Keratinocyte (primary cell): ENCODE data around the gene ATG9A. TPM values are rescaled to one million over a fixed set of nuclear protein-coding genes. Genes with fewer than 3 reads are reported as not detected.

ENCODE experiments used
- DNase-seq: peaks from one replicate; pipeline ENCODE4 v3.0.0-alpha.2; 2011; ENCODE audit warnings: low read depth, missing footprints, low spot score
- FAIRE-seq: peaks from 2 replicates; lab custom pipeline; 2011; peaks lifted over from hg19 to GRCh38; lab: Jason Lieb, UNC
- H2AFZ ChIP-seq: 2 replicates; pipeline ENCODE4 v1.6.0; 2012; ENCODE audit warnings: low read length, control low read depth, inconsistent platforms; ENCODE audit not compliant: control insufficient read depth
- H3K27ac ChIP-seq: 2 replicates; pipeline ENCODE4 v1.5.1; 2011; ENCODE audit warnings: low read length; ENCODE audit not compliant: control insufficient read depth, insufficient read depth
- H3K27me3 ChIP-seq: 3 replicates; pipeline ENCODE4 v1.6.0; 2011; ENCODE audit warnings: low read length; ENCODE audit not compliant: control insufficient read depth, insufficient read depth; ENCODE audit errors: extremely low read depth
- H3K36me3 ChIP-seq, 2 experiments: 2 replicates in 1 of 2; 3 replicates in 1 of 2; pipeline ENCODE4 v1.5.1; 2011; ENCODE audit warnings: low read length in 2 of 2, mild to moderate bottlenecking in 1 of 2; ENCODE audit not compliant: control insufficient read depth in 2 of 2, insufficient read depth in 2 of 2; ENCODE audit errors: extremely low read depth in 1 of 2
- H3K4me1 ChIP-seq: 3 replicates; pipeline ENCODE4 v1.5.1; 2011; ENCODE audit warnings: low read length; ENCODE audit not compliant: control insufficient read depth, insufficient read depth; ENCODE audit errors: extremely low read depth
- H3K4me2 ChIP-seq: 3 replicates; pipeline ENCODE4 v1.6.0; 2011; ENCODE audit warnings: low read depth, low read length; ENCODE audit not compliant: control insufficient read depth, insufficient read depth; ENCODE audit errors: extremely low read depth
- H3K4me3 ChIP-seq, 3 experiments: fragments of 200-600 bp in 1 of 3; sonication (generic) in 1 of 3; 2 replicates in 2 of 3; 3 replicates in 1 of 3; pipeline ENCODE4 v1.5.1; 2011 to 2016; ENCODE audit warnings: low read length in 3 of 3, mild to moderate bottlenecking in 3 of 3, control low read depth in 2 of 3, inconsistent platforms in 1 of 3, low read depth in 1 of 3, mixed read lengths in 1 of 3, mixed run types in 1 of 3, moderate library complexity in 1 of 3; ENCODE audit not compliant: control insufficient read depth in 2 of 3, insufficient read depth in 2 of 3; ENCODE audit errors: extremely low read depth in 1 of 3
- H3K79me2 ChIP-seq: 2 replicates; pipeline ENCODE4 v1.6.0; 2012; ENCODE audit warnings: low read length; ENCODE audit not compliant: control insufficient read depth, insufficient read depth
- H3K9ac ChIP-seq: 3 replicates; pipeline ENCODE4 v1.6.0; 2011; ENCODE audit warnings: low read length; ENCODE audit not compliant: control insufficient read depth, insufficient read depth; ENCODE audit errors: extremely low read depth
- H3K9me1 ChIP-seq: 3 replicates; pipeline ENCODE4 v1.6.0; 2011; ENCODE audit warnings: low read length; ENCODE audit not compliant: control insufficient read depth, insufficient read depth; ENCODE audit errors: extremely low read depth
- H3K9me3 ChIP-seq: 2 replicates; pipeline ENCODE4 v1.5.1; 2012; ENCODE audit warnings: low read depth, low read length; ENCODE audit not compliant: control insufficient read depth
- H4K20me1 ChIP-seq: 3 replicates; pipeline ENCODE4 v1.6.0; 2011; ENCODE audit warnings: low read length; ENCODE audit not compliant: control insufficient read depth, insufficient read depth; ENCODE audit errors: extremely low read depth
- CTCF ChIP-seq, 3 experiments: IDR thresholded peaks in 1 of 3; conservative IDR thresholded peaks in 1 of 3; optimal IDR thresholded peaks in 1 of 3; 2 replicates in 2 of 3; 3 replicates in 1 of 3; pipeline versions ENCODE3 to v1.5.1; 2011; ENCODE audit warnings: low read length in 3 of 3, mild to moderate bottlenecking in 3 of 3, moderate library complexity in 2 of 3, control low read depth in 1 of 3, inconsistent platforms in 1 of 3; ENCODE audit not compliant: insufficient read depth in 2 of 3; ENCODE audit errors: extremely low read depth in 1 of 3
- EZH2 ChIP-seq: IDR thresholded peaks from one replicate; pipeline ENCODE4 v1.6.1; 2012; ENCODE audit warnings: inconsistent platforms, mild to moderate bottlenecking, low read length, moderate library complexity
- dilution Hi-C: fragments of 300-500 bp; cut with MboI; formaldehyde crosslinking; loops from one replicate; pipeline ENCODE4 v1.7.0; 2020; ENCODE audit warnings: low sequenced_read_pairs; ENCODE audit not compliant: extremely low pct_ligation_motif_present
- polyA plus RNA-seq, 5 experiments: library from polyadenylated mRNA; depleted of rRNA in 3 of 5; stranded (reverse) in 3 of 5; stranded (forward) in 1 of 5; unstranded in 1 of 5; fragments of >200 nt; gene quantifications; 1 replicate in 1 of 5; 2 replicates in 3 of 5; 3 replicates in 1 of 5; pipeline versions ENCODE4 v1.2.1 to v1.2.3, GENCODE V29; 2011 to 2012; ENCODE audit warnings: missing spikeins in 2 of 5, low read depth in 1 of 5, low replicate concordance in 1 of 5

The ATG9A gene
- polyA plus RNA-seq, 1 donor (not counting 4 experiments of a cell fraction or from before 2014, with no cell fraction given): 58.8 TPM

- H4K20me1 ChIP-seq: no peaks in the 10 kb centered on the region
- peaks cover 21% of the 10 kb centered on the region for H3K79me2 ChIP-seq
- peaks cover 2% of the 10 kb centered on the region for H3K9me1 ChIP-seq
- dilution Hi-C loops: no loop called here
- peak; percentile 38 for DNase-seq
- peak within 1 kb of the TSS; percentile 84 for H3K4me2 ChIP-seq
- peak within 1 kb of the TSS; percentile 95 for H3K9ac ChIP-seq
- TF ChIP-seq EZH2 (no peak), CTCF (optimal IDR thresholded peaks at IDR 0.05 in 1 of 3, IDR thresholded peaks at IDR 0.05 in 1 of 3, conservative IDR thresholded peaks at IDR 0.05 in 1 of 3; ENCODE audit: extremely low read depth in 1 of 3, insufficient read depth in 2 of 3, low read length in 3 of 3) (no peak)
- H3K27ac ChIP-seq: peak within 1 kb of the TSS; percentile 98
- peaks cover 27 to 29% of the 10 kb centered on the region in 2 experiments for H3K36me3 ChIP-seq
- no peak for FAIRE-seq
- H3K4me3 ChIP-seq: peak within 1 kb of the TSS; percentile 81 to 90 (median 85)
- H3K27me3 ChIP-seq: no peaks in the 10 kb centered on the region
- H3K4me1 ChIP-seq: peaks cover 20% of the 10 kb centered on the region
- peak within 1 kb of the TSS; percentile 94 for H2AFZ ChIP-seq
- H3K9me3 ChIP-seq: no peaks in the 10 kb centered on the region
Observed at GRCh38 chr2:219176818-219177551, 52.5 kb downstream of the ATG9A start, which contains the start of gene CNPPD1. CNPPD1 (minus strand) TSS chr2:219176925; CDS start chr2:219176828, 97 bp downstream.

GRCh38 chr2:219175928-219176817 lies 53.3 kb downstream of the ATG9A start:
- Histone ChIP-seq H3K79me2 (peaks cover 21% of the 10 kb centered on the region), H3K4me3 (peak overlapping the region; percentile 81 to 90 (median 85)), H3K4me2 (peak overlapping the region; percentile 84), H4K20me1 (no peaks in the 10 kb centered on the region), H3K9me1 (peaks cover 2% of the 10 kb centered on the region), H3K36me3 (peaks cover 26 to 33% of the 10 kb centered on the region in 2 experiments), H3K27ac (peak overlapping the region; percentile 98), H2AFZ (peak overlapping the region; percentile 87), H3K9ac (peak overlapping the region; percentile 95), H3K9me3 (no peaks in the 10 kb centered on the region), H3K4me1 (peaks cover 20% of the 10 kb centered on the region), H3K27me3 (no peaks in the 10 kb centered on the region)
- dilution Hi-C loops: no loop called here
- no peak for TF ChIP-seq CTCF (optimal IDR thresholded peaks at IDR 0.05 in 1 of 3, IDR thresholded peaks at IDR 0.05 in 1 of 3, conservative IDR thresholded peaks at IDR 0.05 in 1 of 3; ENCODE audit: extremely low read depth in 1 of 3, insufficient read depth in 2 of 3, low read length in 3 of 3)
- TF ChIP-seq EZH2: no peak
- FAIRE-seq (no peak), DNase-seq (no peak)
